ENCODE data around the gene GORAB.

Gene GORAB

GRCh38 chr1:170531758-170532657 is at the start of gene GORAB:
Gene GORAB (plus strand): TSS chr1:170532166. CDS start chr1:170532224, 58 bp downstream.
- peak; percentile 88 for DNase-seq

GRCh38 chr1:170483051-170483450 is 48.9 kb upstream of the GORAB start:
- DNase-seq: no peak

- DNase-seq: no peak
These were observed 44.5 kb upstream of the GORAB start for GRCh38 chr1:170487503-170487902.

- DNase-seq: no peak
These were observed 40.7 kb upstream of the GORAB start for GRCh38 chr1:170491291-170491690.

- no peak for DNase-seq
These were observed 37.6 kb upstream of the GORAB start for GRCh38 chr1:170494369-170494768.

- DNase-seq: no peak
These were observed 37.0 kb upstream of the GORAB start for GRCh38 chr1:170495006-170495405.

GRCh38 chr1:170498876-170499275 is 33.1 kb upstream of the GORAB start:
- no peak for DNase-seq

- no peak for DNase-seq
These were observed 28.3 kb upstream of the GORAB start for GRCh38 chr1:170503665-170504064.

- DNase-seq: no peak
These were observed 21.8 kb upstream of the GORAB start for GRCh38 chr1:170510163-170510562.

- no peak for DNase-seq
These were observed 20.9 kb upstream of the GORAB start for GRCh38 chr1:170511038-170511437.

GRCh38 chr1:170513138-170513537 is 18.8 kb upstream of the GORAB start:
- no peak for DNase-seq

GRCh38 chr1:170518185-170518834 is 13.7 kb upstream of the GORAB start:
- DNase-seq: no peak

GRCh38 chr1:170518965-170519364 is 13.0 kb upstream of the GORAB start:
- DNase-seq: no peak

- no peak for DNase-seq
These were observed 11.4 kb upstream of the GORAB start for GRCh38 chr1:170520601-170521000.

GRCh38 chr1:170521818-170522217 is 10.1 kb upstream of the GORAB start:
- DNase-seq: no peak

GRCh38 chr1:170530972-170531757 is 801 bp upstream of the GORAB start:
- no peak for DNase-seq

- no peak for DNase-seq
These were observed 1.3 kb downstream of the GORAB start for GRCh38 chr1:170533298-170533697.

GRCh38 chr1:170534626-170535147 is 2.7 kb downstream of the GORAB start:
- DNase-seq: no peak

GRCh38 chr1:170535418-170535817 is 3.5 kb downstream of the GORAB start:
- DNase-seq: no peak

GRCh38 chr1:170536924-170537551 is 5.1 kb downstream of the GORAB start:
- no peak for DNase-seq

GRCh38 chr1:170537798-170538503 is 6.0 kb downstream of the GORAB start:
- no peak for DNase-seq

- no peak for DNase-seq
These were observed 6.7 kb downstream of the GORAB start for GRCh38 chr1:170538687-170539086.

All from CD4-positive, alpha-beta T cell treated with Interleukin-4 for 1 hour (primary cell).